Pancreas (tissue), 10 donors: Measurements from ENCODE around the gene NEK5. TPM values are rescaled to one million over a fixed set of nuclear protein-coding genes. Genes with fewer than 3 reads are reported as not detected.
A peak's percentile ranks its signal among the peaks of the same experiment; 100 is the strongest.
"Not testable (repeated sequence)": the region's sequence is repeated elsewhere in the genome, so short reads cannot be mapped to it uniquely, and the experiment has no call there.

ENCODE experiments used
- ATAC-seq, 4 donors: fragments of 200-7000 bp; cut with Tn5 transposase; one replicate each; pipeline versions ENCODE4 v1.8.0 to v1.9.1; 2020; ENCODE audit warnings: mild to moderate bottlenecking in 4 of 4, moderate library complexity in 4 of 4
- DNase-seq, 6 donors: peaks; one replicate each; pipeline ENCODE4 v3.0.0-alpha.2; 2020
- FAIRE-seq: peaks from 2 replicates; lab custom pipeline; 2012; peaks lifted over from hg19 to GRCh38; lab: Jason Lieb, UNC
- H3K27ac ChIP-seq, 4 donors: fragments of 200-600 bp; sonication (generic); 1 replicate in 3 of 4; 2 replicates in 1 of 4; pipeline versions ENCODE4 v1.5.0 to v1.8.0; 2020
- H3K27me3 ChIP-seq, 4 donors: fragments of 200-600 bp; one replicate each; pipeline ENCODE4 v1.8.0; 2021
- H3K36me3 ChIP-seq, 3 donors: fragments of 200-600 bp; sonication (generic) in 1 of 3; one replicate each; pipeline versions ENCODE4 v1.5.0 to v1.8.0; 2020 to 2021
- H3K4me1 ChIP-seq, 3 donors: fragments of 200-600 bp; one replicate each; pipeline ENCODE4 v1.8.0; 2021
- H3K4me3 ChIP-seq, 4 donors: fragments of 200-600 bp; sonication (generic) in 2 of 4; one replicate each; pipeline versions ENCODE4 v1.5.0 to v1.8.0; 2020 to 2021
- H3K9me3 ChIP-seq, 4 donors: fragments of 200-600 bp; one replicate each; pipeline ENCODE4 v1.8.0; 2021
- CTCF ChIP-seq, 4 donors: fragments of 200-600 bp; sonication (generic) in 3 of 4; IDR thresholded peaks; one replicate each; pipeline versions ENCODE4 v1.5.0 to v1.8.0; 2021; ENCODE audit warnings: antibody characterized with exemption in 4 of 4
- WGBS, 2 donors: extraction: QIAGEN DNeasy Blood & Tissue Kit; methylation state at CpG; one replicate each; pipeline ENCODE4 v1.1.7; 2013; 5-methylcytosine and 5-hydroxymethylcytosine counted together
- intact Hi-C, 3 donors: fragments of 100-400 bp; cut with DNase I; formaldehyde crosslinking; loops; one replicate each; pipeline versions ENCODE4 v1.11.1 to v1.14.2; 2022
- polyA plus RNA-seq, 2 donors: library from polyadenylated mRNA; stranded (reverse); fragments of 200-250 nt; gene quantifications; one replicate each; pipeline ENCODE4 v1.2.3, GENCODE V29; 2013
- total RNA-seq, 6 donors: library from RNA; stranded (reverse); fragmentation: NEBNext Ultra II Directional in 4 of 6; extraction: Animal tissue kit (Norgen Biotek cat#: 25700) in 4 of 6; gene quantifications; one replicate each; pipeline versions ENCODE4 v1.2.1 to v1.2.4, GENCODE V29; 2021 to 2023
- donor health status: healthy with polysubstance abuse.
- donor health status: DM: no; HTN: no; CAD: no; lungs with moderate emphysema.
- donor health status: DM: no; HTN: no; CAD: no.
- donor health status: control.
- donor health status: control.
- donor health status: Bipolar disorder and iron deficiency.
- donor health status: DM: yes; HTN: yes; CAD: no.
- donor health status: DM: no; HTN: no; CAD: no.
- donor health status: DM: no; HTN: no; CAD: no.
- donor health status: DM: yes; HTN: yes; CAD: no.

Gene NEK5
- total and polyA plus RNA-seq, 8 donors: 0.09 to 0.50 (median 0.19) TPM

- FAIRE-seq (no peak), DNase-seq (no peak), ATAC-seq (no peak)
- WGBS, 2 donors: 83 to 89% methylated on average over 5 of the region's 5 CpGs
- Histone ChIP-seq H3K4me3 (no peak overlapping the region), H3K27me3 (no peaks in the 10 kb centered on the region), H3K36me3 (peaks cover 0 to 20% (median 5%) of the 10 kb centered on the region in 3 donors), H3K27ac (no peak overlapping the region), H3K4me1 (no peaks in the 10 kb centered on the region), H3K9me3 (no peaks in the 10 kb centered on the region)
- intact Hi-C loops: no loop called here
- TF ChIP-seq CTCF (IDR thresholded peaks at IDR 0.05): no peak
Measured at GRCh38 chr13:52169839-52170238, 41.0 kb upstream of the NEK5 start.

GRCh38 chr13:52165411-52165810 lies 36.5 kb upstream of the NEK5 start:
- peaks cover 0 to 14% (median 5%) of the 10 kb centered on the region in 3 donors for H3K36me3 ChIP-seq
- no peaks in the 10 kb centered on the region for H3K27me3 ChIP-seq
- WGBS, 2 donors: 58 to 67% methylated on average over 2 of the region's 2 CpGs
- intact Hi-C loops: no loop called here
- no peak for TF ChIP-seq CTCF (IDR thresholded peaks at IDR 0.05)
- H3K9me3 ChIP-seq: no peaks in the 10 kb centered on the region
- no peak overlapping the region for H3K4me3 ChIP-seq
- H3K4me1 ChIP-seq: peaks cover 0 to 4% (median 0%) of the 10 kb centered on the region in 3 donors
- no peak overlapping the region for H3K27ac ChIP-seq
- FAIRE-seq (no peak), ATAC-seq (no peak), DNase-seq (no peak)

GRCh38 chr13:52164989-52165388 lies 36.1 kb upstream of the NEK5 start:
- ATAC-seq (no peak), FAIRE-seq (no peak), DNase-seq (no peak)
- Histone ChIP-seq H3K4me1 (peaks cover 0 to 4% (median 0%) of the 10 kb centered on the region in 3 donors), H3K27ac (no peak overlapping the region), H3K36me3 (peaks cover 0 to 14% (median 5%) of the 10 kb centered on the region in 3 donors), H3K9me3 (no peaks in the 10 kb centered on the region), H3K4me3 (no peak overlapping the region), H3K27me3 (no peaks in the 10 kb centered on the region)
- TF ChIP-seq CTCF (IDR thresholded peaks at IDR 0.05): no peak
- intact Hi-C loops: no loop called here

- H3K4me3 ChIP-seq, ATAC-seq, DNase-seq, H3K4me1 ChIP-seq, H3K9me3 ChIP-seq, FAIRE-seq, intact Hi-C loops, H3K36me3 ChIP-seq, H3K27ac ChIP-seq, H3K27me3 ChIP-seq: not testable (repeated sequence)
- WGBS, 2 donors: 87 to 95% methylated on average over 3 of the region's 3 CpGs
Measured at GRCh38 chr13:52163878-52164277, 35.0 kb upstream of the NEK5 start.

GRCh38 chr13:52162279-52163101 lies 33.6 kb upstream of the NEK5 start:
- intact Hi-C loops: no loop called here
- H3K4me3 ChIP-seq: no peak overlapping the region
- FAIRE-seq (no peak), DNase-seq (no peak), ATAC-seq (peak in 1 of 4 donors; percentile 3)
- TF ChIP-seq CTCF (IDR thresholded peaks at IDR 0.05): no peak
- peaks cover 0 to 4% (median 0%) of the 10 kb centered on the region in 3 donors for H3K4me1 ChIP-seq
- no peaks in the 10 kb centered on the region for H3K27me3 ChIP-seq
- H3K27ac ChIP-seq: no peak overlapping the region
- H3K9me3 ChIP-seq: no peaks in the 10 kb centered on the region
- WGBS, 2 donors: 65 to 70% methylated on average over 5 of the region's 5 CpGs
- no peaks in the 10 kb centered on the region for H3K36me3 ChIP-seq
